Kidney (tissue), 14 donors: ENCODE data around the gene MDM4. TPM values are rescaled to one million over a fixed set of nuclear protein-coding genes. Genes with fewer than 3 reads are reported as not detected.
A peak's percentile ranks its signal among the peaks of the same experiment; 100 is the strongest.

ENCODE experiments used
- DNase-seq, 5 donors: peaks; one replicate each; pipeline ENCODE4 v3.0.0-alpha.2; 2013 to 2020
- FAIRE-seq: peaks from 2 replicates; lab custom pipeline; 2012; peaks lifted over from hg19 to GRCh38; lab: Jason Lieb, UNC
- H3K27ac ChIP-seq, 2 donors: one replicate each; pipeline ENCODE4 v1.7.0; 2013; ENCODE audit warnings: low read depth in 2 of 2, low read length in 2 of 2, inconsistent platforms in 1 of 2
- H3K27me3 ChIP-seq: one replicate; pipeline ENCODE4 v1.7.1; 2013; ENCODE audit warnings: low read length, inconsistent platforms; ENCODE audit not compliant: control insufficient read depth, insufficient read depth
- H3K36me3 ChIP-seq, 3 donors: one replicate each; pipeline versions ENCODE4 v1.7.0 to v1.7.1; 2013; ENCODE audit warnings: low read length in 3 of 3, control low read depth in 1 of 3, inconsistent platforms in 1 of 3; ENCODE audit not compliant: insufficient read depth in 3 of 3, control insufficient read depth in 2 of 3
- H3K4me1 ChIP-seq, 3 donors: one replicate each; pipeline versions ENCODE4 v1.7.0 to v1.7.1; 2013; ENCODE audit warnings: low read length in 3 of 3, inconsistent platforms in 1 of 3, low read depth in 1 of 3; ENCODE audit not compliant: control insufficient read depth in 2 of 3, insufficient read depth in 2 of 3
- H3K4me3 ChIP-seq, 3 donors: one replicate each; pipeline versions ENCODE4 v1.7.0 to v1.8.1; 2013; ENCODE audit warnings: low read length in 3 of 3, control low read depth in 1 of 3, inconsistent platforms in 1 of 3
- H3K9ac ChIP-seq, 3 donors: one replicate each; pipeline versions ENCODE4 v1.7.0 to v1.7.1; 2013; ENCODE audit warnings: low read length in 3 of 3, control low read depth in 1 of 3, inconsistent platforms in 1 of 3
- H3K9me3 ChIP-seq, 3 donors: one replicate each; pipeline versions ENCODE4 v1.7.0 to v1.7.1; 2013; ENCODE audit warnings: low read length in 3 of 3, control low read depth in 1 of 3, inconsistent platforms in 1 of 3; ENCODE audit not compliant: control insufficient read depth in 2 of 3, insufficient read depth in 1 of 3
- CTCF ChIP-seq: IDR thresholded peaks from 3 replicates; pipeline ENCODE4 v1.5.1; 2012; ENCODE audit warnings: mild to moderate bottlenecking, moderate library complexity, borderline replicate concordance; ENCODE audit not compliant: insufficient read depth; ENCODE audit errors: extremely low read depth
- intact Hi-C: fragments of 100-400 bp; cut with DNase I; formaldehyde crosslinking; loops from one replicate; pipeline ENCODE4 v1.11.1; 2022
- polyA plus RNA-seq: library from polyadenylated mRNA; stranded (reverse); fragments of 350-450 nt; fragmentation: Illumina TruSeq; extraction: RNeasy Lipid Tissue Mini Kit (QIAGEN cat#74804); gene quantifications from one replicate; pipeline ENCODE4 v1.2.3, GENCODE V29; 2014; ENCODE audit warnings: low read depth, low replicate concordance; ENCODE audit not compliant: insufficient read depth
- total RNA-seq: library from RNA; stranded (reverse); fragmentation: NEBNext Ultra II Directional; extraction: Animal tissue kit (Norgen Biotek cat#: 25700); gene quantifications from one replicate; pipeline ENCODE4 v1.2.1, GENCODE V29; 2021
- donor health status: control.
- donor health status: control.
- donor health status: control.
- donor health status: control.
- donor health status: control.
- donor health status: DM: yes; HTN: yes; CAD: no.
- donor health status: Normal renal cell carcinoma (clear cell type).

The MDM4 gene
- total and polyA plus RNA-seq, 2 donors from 2014 or later: 6.3 to 87.9 TPM

GRCh38 chr1:204478172-204478899, 37.9 kb upstream of the MDM4 start:
- no peak overlapping the region for H3K4me3 ChIP-seq
- H3K27ac ChIP-seq: no peak overlapping the region
- intact Hi-C loops: no loop called here
- H3K9me3 ChIP-seq: no peaks in the 10 kb centered on the region
- H3K27me3 ChIP-seq: no peaks in the 10 kb centered on the region
- H3K36me3 ChIP-seq: no peaks in the 10 kb centered on the region
- FAIRE-seq (no peak), DNase-seq (peak in 4 of 5 donors; percentile 59 to 66 (median 61))
- no peak overlapping the region for H3K9ac ChIP-seq
- H3K4me1 ChIP-seq: peaks cover 0 to 52% (median 30%) of the 10 kb centered on the region in 3 donors
- no peak for TF ChIP-seq CTCF

- Histone ChIP-seq H3K9me3 (no peaks in the 10 kb centered on the region), H3K9ac (no peak overlapping the region), H3K4me1 (peaks cover 0 to 57% (median 30%) of the 10 kb centered on the region in 3 donors), H3K27ac (no peak overlapping the region), H3K36me3 (no peaks in the 10 kb centered on the region), H3K4me3 (no peak overlapping the region), H3K27me3 (no peaks in the 10 kb centered on the region)
- intact Hi-C loops: no loop called here
- no peak for TF ChIP-seq CTCF
- FAIRE-seq (no peak), DNase-seq (no peak)
Measured at GRCh38 chr1:204478921-204479320, 37.3 kb upstream of the MDM4 start.

GRCh38 chr1:204479387-204480136, 36.6 kb upstream of the MDM4 start:
- Histone ChIP-seq H3K27me3 (no peaks in the 10 kb centered on the region), H3K4me1 (peaks cover 0 to 57% (median 30%) of the 10 kb centered on the region in 3 donors), H3K4me3 (no peak overlapping the region), H3K9me3 (no peaks in the 10 kb centered on the region), H3K9ac (no peak overlapping the region), H3K36me3 (no peaks in the 10 kb centered on the region), H3K27ac (peak overlapping the region in 1 of 2 donors; percentile 28)
- intact Hi-C loops: no loop called here
- no peak for TF ChIP-seq CTCF
- FAIRE-seq (no peak), DNase-seq (peak in 2 of 5 donors; percentile 35 to 51)
